GM13976 (cell line): Measurements from ENCODE around the gene KDM1B.
A peak's percentile ranks its signal among the peaks of the same experiment; 100 is the strongest.

Experiments used
- DNase-seq: peaks from one replicate; pipeline ENCODE4 v3.0.0; 2012; ENCODE audit warnings: low spot score
- in situ Hi-C: fragments of 300-500 bp; cut with MboI; formaldehyde crosslinking; loops from one replicate; pipeline ENCODE4 v1.12.0; 2022; ENCODE audit warnings: low sequenced_read_pairs, mixed read lengths, inconsistent platforms; ENCODE audit not compliant: unreplicated experiment
- TF ChIP-seq, protein P1 (sequence below): IDR thresholded peaks from 2 replicates; pipeline ENCODE4 v1.5.1; 2012; ENCODE audit warnings: borderline replicate concordance, mild to moderate bottlenecking; ENCODE audit not compliant: insufficient read depth; ENCODE audit errors: extremely low read depth, missing control alignments, control extremely low read depth

KDM1B gene, protein sequence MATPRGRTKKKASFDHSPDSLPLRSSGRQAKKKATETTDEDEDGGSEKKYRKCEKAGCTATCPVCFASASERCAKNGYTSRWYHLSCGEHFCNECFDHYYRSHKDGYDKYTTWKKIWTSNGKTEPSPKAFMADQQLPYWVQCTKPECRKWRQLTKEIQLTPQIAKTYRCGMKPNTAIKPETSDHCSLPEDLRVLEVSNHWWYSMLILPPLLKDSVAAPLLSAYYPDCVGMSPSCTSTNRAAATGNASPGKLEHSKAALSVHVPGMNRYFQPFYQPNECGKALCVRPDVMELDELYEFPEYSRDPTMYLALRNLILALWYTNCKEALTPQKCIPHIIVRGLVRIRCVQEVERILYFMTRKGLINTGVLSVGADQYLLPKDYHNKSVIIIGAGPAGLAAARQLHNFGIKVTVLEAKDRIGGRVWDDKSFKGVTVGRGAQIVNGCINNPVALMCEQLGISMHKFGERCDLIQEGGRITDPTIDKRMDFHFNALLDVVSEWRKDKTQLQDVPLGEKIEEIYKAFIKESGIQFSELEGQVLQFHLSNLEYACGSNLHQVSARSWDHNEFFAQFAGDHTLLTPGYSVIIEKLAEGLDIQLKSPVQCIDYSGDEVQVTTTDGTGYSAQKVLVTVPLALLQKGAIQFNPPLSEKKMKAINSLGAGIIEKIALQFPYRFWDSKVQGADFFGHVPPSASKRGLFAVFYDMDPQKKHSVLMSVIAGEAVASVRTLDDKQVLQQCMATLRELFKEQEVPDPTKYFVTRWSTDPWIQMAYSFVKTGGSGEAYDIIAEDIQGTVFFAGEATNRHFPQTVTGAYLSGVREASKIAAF

DNA sequence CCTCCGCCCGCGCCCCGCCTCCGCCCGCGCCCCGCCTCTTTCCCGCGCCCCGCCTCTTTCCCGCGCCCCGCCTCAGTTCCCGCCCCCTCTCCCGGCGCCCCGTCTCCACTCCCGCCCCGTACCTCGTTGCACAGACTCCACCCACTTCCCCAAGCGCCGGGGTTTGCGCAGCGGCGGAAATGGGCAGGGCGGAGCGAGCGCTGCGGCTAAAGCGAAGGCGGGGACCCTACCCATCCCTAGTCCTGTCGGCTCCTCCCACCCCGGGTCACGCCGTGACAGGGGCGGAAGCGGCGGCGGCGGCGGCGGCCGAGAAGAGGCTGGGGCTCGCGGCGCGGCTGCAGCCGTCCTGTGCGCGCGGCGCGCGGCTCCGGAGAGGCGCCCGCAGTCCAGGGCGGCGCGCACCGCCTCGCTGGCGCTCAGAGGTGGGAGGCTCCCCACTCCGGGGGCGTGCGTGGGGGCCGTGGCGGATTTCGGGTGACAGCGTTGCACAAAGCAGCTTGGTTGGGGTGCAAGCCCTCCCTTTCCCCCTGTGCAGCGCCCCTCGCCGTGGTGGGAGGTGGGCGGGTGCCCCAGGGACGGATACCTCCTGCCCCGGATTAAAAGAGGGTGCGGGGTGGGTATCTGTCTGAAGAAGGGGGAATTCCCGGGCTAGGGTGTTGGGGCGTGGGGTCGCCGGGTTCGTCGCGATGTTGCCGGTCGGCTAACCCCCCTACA is at the start of gene KDM1B:
Gene KDM1B, plus strand, starts transcription at position 273 of the 714 bp plus-strand sequence. CDS start 4,474 bp downstream, outside the sequence.
- in situ Hi-C loops = no loop called here
- TF ChIP-seq, protein P1, sequence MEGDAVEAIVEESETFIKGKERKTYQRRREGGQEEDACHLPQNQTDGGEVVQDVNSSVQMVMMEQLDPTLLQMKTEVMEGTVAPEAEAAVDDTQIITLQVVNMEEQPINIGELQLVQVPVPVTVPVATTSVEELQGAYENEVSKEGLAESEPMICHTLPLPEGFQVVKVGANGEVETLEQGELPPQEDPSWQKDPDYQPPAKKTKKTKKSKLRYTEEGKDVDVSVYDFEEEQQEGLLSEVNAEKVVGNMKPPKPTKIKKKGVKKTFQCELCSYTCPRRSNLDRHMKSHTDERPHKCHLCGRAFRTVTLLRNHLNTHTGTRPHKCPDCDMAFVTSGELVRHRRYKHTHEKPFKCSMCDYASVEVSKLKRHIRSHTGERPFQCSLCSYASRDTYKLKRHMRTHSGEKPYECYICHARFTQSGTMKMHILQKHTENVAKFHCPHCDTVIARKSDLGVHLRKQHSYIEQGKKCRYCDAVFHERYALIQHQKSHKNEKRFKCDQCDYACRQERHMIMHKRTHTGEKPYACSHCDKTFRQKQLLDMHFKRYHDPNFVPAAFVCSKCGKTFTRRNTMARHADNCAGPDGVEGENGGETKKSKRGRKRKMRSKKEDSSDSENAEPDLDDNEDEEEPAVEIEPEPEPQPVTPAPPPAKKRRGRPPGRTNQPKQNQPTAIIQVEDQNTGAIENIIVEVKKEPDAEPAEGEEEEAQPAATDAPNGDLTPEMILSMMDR = no peak
- DNase-seq = peak; percentile 99

DNA sequence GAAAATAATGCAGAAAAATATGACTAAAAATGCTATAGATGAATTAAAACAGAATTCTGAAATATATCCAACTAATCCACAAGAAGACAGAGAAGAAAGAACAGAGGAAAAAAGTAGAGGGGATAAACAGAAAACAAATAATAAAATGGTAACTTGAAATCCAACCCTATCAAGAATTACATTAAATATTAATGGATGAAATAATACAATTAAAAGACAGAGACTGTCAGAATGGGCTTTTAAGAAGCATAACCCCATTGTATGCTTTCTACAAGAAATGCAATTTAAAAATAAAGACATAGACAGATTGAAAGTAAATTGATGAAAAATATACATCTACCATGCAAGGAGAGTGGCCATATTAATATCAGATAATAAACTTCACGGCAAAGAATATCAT is 48.2 kb upstream of the KDM1B start:
- TF ChIP-seq, protein P1 = no peak
- in situ Hi-C loops = no loop called here
- no peak for DNase-seq

DNA sequence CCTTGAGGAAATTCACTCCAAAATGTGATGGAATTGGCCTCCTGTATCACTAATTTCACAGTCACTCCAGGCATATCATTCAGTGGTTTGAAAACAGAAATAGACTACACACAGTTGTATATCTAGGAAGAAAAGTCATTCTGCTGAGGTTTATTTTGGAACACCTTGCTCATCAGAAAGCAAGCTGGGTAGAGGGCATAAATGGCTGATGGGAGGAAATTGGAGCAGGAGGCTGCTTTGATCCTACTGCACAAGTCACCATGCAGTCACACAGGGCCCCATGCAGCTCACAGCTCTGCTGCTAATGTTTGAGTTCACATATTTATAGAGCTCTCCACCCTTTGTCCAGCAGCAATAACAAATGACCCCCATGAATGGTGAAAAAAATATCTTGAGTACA is 45.1 kb upstream of the KDM1B start:
- DNase-seq = no peak
- TF ChIP-seq, protein P1 = no peak
- in situ Hi-C loops = no loop called here

DNA sequence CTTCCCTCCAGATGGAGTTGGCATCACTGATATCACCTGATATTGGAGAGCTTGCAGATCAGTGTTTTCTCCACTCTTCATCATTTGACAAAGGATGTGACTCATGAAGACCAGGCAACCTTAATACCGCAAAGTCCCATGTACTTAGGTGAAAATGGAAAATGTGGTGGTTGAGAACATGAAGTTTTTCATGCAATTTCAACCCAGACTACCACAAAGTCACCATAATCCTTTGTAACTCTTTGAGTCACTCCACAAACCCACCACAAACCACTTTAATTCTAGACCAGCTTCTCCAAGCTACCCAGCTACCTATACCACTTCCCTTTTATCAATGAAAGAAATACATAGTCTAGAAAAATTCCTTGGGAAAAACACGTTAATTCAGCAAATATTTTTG is 39.9 kb upstream of the KDM1B start:
- in situ Hi-C loops = no loop called here
- no peak for DNase-seq
- TF ChIP-seq, protein P1 = no peak

DNA sequence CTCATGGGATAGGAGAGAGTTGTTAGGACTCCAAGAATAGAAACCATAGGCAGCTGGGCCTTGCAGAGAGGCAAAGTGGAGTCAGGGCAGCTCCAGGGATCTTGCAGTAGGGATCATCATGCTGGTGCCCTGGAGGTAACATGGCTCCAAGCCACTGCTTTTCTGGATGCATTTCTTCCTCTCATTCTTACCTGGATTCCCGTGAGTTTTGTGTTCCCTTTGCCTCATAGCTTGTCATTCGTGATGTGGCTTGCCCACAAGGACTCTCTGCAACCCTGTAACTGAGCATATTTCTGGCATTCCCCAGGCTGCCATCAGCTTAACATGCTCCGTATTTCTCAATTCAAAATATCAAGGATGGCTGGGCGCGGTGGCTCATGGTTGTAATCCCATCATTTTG is 38.1 kb upstream of the KDM1B start:
- no peak for DNase-seq
- TF ChIP-seq, protein P1 = no peak
- in situ Hi-C loops = no loop called here

DNA sequence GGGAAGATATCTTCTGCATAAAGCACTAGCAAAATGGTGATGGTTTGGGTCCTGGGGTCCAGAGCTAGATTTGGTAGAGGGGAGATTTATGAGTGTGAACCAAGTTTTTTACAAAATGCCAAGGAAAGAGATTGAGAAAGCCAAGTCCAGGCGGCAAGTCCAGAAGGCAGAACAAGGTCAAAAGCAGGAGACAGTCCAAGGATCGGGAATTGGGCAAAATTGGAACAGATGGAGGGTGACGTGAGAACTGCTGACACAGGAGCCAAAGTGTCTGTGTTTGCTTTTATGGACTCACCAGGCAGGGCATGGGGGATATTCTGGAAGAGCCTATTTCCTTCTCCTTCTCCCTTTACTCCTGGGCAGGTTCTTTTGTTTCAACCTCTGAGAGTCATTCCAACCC is 36.9 kb upstream of the KDM1B start:
- in situ Hi-C loops = no loop called here

More for the DNA sequence above, 36.9 kb upstream of the KDM1B start:
- no peak for DNase-seq
- TF ChIP-seq, protein P1 = no peak
